Activated T-helper 9 cell treated with anti-CD3 and anti-CD28 coated beads, Interleukin-2, amount 50 U/mL, for 16 hours (primary cell): Measurements from ENCODE around the gene CAPN14.

Source experiments
- DNase-seq: peaks from one replicate; pipeline ENCODE4 v3.0.0-alpha.2; 2020; ENCODE audit warnings: low read depth

CAPN14 gene, protein sequence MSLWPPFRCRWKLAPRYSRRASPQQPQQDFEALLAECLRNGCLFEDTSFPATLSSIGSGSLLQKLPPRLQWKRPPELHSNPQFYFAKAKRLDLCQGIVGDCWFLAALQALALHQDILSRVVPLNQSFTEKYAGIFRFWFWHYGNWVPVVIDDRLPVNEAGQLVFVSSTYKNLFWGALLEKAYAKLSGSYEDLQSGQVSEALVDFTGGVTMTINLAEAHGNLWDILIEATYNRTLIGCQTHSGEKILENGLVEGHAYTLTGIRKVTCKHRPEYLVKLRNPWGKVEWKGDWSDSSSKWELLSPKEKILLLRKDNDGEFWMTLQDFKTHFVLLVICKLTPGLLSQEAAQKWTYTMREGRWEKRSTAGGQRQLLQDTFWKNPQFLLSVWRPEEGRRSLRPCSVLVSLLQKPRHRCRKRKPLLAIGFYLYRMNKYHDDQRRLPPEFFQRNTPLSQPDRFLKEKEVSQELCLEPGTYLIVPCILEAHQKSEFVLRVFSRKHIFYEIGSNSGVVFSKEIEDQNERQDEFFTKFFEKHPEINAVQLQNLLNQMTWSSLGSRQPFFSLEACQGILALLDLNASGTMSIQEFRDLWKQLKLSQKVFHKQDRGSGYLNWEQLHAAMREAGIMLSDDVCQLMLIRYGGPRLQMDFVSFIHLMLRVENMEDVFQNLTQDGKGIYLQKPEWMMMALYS

DNA sequence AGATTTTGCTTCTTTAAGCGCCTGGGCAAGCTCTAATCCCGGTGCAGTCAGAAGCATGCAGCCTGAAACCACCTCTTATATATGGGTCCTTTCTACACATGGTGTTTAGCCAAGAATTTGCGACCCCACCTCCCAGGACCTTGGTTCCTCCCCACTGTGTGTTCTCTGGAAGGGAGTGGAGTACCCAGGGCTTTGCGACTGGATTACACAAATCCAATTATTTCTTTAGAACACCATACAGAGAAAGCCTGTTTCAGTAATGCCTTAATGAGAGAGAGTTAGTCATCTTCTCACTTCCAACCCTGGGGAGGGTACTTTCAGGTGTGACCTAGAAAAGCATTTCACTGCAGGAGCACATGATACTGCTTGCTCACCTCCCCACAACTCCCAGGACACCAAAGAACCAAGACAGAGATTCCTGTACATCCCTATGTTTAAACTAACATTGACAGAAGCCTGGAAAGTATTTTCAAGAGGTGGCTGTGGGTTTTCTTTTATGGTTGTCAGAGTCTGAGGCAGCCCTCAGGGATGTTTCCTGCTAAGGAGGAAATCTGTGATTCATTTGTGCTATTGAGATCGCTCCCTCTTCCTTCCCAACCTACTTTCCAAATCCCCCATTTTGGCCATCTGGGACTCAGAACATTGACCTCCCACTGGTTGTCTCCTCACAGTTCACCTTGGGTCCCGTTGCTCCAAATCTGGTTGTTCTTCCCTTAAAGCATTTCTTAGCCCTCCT lies at the start of gene CAPN14:
TSS of gene CAPN14 (minus strand) at position 51 of the 736 bp plus-strand sequence. CDS start 12,068 bp downstream, outside the sequence.
- DNase-seq = no peak

DNA sequence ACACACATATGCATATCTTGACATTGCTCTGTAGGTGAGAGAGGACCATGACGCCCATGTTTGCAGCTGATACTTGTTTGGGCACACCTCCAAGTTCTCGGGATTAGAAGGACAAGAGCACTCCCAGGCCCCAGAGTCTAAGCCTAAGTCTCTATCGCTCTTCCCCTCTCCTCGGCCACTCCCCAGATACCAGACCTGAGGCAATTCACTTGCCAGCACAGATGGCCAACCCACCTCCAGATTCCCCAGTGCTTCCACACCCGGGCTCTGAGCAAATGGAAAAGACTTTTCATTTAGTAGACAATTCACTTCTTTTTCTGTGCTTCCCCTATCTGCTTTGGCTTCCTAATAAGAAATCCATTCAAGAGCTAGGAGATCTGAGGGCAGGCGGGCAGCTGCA lies 49.5 kb upstream of the CAPN14 start:
- no peak for DNase-seq

DNA sequence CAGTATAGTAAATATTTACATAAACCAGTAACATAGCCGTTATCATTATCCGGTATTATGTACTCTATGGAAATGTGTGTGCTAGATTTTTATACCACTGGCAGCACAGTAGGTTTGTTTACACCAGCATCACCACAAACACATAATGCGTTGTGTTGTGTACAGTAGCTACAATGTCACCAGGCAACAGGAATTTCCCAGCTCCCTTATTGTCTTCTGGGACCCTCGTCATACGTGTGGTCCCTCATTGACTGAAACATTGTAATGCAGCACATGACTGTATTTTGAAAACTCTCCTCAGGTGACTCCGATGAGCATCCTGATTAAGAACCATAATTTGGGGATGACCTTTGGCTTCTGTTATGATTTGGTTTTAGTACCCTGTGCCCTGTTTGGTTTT lies 47.9 kb upstream of the CAPN14 start:
- no peak for DNase-seq

DNA sequence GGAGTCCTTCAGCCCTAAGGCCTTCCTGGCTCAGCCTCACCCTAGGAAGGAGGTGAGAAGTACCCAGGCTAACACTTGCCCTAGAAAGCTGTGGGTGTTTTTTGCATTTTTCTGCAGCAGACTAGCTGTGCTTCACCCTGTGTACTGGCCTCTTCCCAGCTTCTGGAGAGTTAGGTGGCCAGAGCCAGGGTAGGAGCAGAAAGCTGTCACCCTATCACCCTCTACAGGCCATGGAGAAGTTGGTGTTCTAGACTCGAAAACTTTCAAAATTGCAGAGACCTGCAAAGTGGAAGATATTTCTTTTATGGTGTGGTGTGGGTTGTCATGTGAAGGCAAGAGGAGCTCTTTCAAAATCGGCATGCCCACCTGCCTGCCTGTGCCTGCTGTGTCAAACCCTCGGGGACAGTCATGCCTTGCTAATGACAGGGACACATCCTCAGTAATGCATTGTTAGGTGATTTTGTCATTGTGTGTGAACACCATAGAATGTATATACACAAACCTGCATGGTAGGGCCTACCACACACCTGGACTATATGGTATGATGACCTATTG lies 46.4 kb upstream of the CAPN14 start:
- DNase-seq = no peak

DNA sequence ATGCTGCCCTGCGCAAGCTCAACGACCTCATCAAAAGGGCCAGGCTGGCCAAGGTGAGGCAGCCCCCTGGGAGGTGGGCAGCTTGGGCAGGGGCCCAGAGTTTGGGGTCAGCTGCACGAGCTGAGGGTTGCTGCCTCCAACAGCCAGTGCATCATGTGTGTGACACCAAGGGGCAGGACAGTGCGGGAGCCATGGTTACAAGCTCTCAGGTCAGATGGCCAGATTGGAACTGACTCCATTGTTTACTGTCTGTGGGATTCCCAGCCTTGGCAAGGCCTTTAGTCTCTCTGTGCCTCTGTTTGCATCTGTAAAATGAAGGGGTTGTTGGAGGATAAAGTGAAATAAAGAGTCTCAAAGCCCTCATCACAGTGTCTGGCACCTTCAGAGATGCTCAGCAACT lies 43.6 kb upstream of the CAPN14 start:
- DNase-seq = no peak

DNA sequence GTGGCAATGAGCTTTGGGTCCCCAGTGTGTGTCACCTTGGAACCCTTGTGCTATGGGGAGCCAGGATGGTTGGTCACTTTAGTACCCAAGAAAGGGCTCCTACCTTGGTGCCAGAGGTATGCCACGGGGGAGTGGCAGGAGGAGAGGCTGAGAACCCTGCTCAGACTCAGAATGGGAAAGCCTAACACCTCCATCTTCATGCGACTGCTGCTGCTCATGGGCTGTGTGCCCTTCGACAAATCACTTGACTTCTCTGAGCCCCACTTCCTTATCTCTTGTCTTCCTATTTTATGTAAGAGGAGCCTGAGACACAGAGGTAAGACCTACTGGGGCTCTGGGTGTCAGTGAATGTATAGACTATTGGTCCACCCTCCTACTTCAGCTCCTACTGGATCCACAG lies 41.8 kb upstream of the CAPN14 start:
- no peak for DNase-seq

DNA sequence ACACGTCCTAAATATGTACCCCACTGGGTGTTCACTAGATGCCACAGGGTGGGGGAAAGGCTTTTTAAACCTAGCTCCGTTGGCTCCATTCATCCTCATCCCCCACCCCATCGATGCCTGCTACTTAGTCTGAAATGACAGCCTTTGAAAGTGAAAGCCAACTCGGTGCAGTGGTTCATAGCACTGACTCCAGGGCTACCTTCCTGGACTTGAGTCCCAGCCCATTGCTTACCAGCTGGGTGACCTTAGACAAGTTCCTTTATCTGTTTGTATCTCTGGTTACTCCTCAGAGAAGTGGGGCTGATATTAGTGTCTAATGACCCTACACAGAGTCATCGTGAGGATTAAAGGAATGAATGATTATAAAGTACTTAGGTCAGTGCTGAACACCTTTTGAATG lies 41.0 kb upstream of the CAPN14 start:
- no peak for DNase-seq

DNA sequence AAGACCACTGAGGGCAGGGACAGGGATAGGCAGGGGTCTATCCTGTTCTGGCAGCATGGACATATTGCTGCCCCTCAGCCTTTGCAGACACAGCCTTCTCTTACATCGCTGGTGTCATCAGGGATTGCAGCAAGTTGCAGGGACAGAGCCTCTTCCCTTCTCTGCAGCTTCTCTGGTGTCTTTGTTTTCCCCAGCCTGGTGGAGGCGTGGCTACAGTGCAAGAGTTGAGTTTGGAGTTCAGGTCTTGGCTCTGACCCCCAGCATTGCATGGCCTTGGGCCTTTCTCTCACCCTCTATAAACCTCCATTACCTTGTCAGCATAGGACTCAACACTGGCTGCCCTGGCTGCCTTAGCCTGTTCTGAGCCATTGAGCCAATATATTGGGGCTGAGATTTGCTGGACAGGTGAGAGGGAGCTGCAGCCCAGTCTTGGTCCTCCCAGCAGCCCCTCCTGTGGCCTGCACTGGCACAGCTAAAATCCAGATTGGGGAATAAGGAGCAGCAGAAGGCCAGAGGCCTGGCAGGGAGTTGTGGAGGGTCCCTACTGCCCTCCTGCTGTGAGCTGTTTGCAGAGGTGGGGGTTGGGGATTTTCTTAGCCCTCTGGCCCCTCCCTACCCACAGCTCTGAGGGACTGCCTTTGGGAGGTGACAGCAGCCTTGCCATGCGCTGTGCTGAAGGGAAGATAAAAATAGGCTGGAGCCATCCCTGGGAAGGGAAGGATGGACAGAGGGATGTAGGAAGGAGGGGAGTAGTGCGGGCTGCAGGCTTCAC lies 39.5 kb upstream of the CAPN14 start:
- no peak for DNase-seq

DNA sequence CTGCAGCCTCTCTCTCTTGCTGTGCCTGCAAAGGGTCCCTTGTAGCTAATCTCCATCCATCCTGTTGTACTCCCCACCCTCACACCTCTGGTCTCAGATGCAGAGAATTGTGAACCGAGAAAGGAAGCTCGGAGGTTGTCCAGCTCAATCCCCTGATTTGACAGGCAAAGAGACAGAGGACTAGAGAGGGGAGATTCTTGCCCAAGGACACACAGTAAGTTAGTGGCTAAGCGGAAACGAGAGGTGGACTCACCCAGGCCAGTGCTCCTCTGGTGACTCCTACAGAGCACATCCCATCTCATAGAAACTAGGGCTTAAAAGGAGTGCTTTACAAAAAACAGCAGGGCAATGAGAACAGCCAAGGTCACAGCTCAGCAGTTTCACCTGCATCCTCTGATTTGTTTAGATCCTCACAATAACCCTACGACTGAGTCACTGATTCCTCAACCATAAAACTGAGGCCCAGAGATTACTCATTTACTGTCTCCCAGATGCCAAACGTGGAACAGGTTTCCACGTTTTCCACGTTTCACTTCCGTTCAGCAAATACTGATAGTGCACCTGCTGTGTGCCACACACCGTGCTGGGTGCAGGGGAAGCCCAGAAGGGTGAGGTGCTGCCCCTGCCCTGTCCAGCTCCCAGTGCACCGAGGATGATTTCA lies 38.7 kb upstream of the CAPN14 start:
- DNase-seq = no peak

DNA sequence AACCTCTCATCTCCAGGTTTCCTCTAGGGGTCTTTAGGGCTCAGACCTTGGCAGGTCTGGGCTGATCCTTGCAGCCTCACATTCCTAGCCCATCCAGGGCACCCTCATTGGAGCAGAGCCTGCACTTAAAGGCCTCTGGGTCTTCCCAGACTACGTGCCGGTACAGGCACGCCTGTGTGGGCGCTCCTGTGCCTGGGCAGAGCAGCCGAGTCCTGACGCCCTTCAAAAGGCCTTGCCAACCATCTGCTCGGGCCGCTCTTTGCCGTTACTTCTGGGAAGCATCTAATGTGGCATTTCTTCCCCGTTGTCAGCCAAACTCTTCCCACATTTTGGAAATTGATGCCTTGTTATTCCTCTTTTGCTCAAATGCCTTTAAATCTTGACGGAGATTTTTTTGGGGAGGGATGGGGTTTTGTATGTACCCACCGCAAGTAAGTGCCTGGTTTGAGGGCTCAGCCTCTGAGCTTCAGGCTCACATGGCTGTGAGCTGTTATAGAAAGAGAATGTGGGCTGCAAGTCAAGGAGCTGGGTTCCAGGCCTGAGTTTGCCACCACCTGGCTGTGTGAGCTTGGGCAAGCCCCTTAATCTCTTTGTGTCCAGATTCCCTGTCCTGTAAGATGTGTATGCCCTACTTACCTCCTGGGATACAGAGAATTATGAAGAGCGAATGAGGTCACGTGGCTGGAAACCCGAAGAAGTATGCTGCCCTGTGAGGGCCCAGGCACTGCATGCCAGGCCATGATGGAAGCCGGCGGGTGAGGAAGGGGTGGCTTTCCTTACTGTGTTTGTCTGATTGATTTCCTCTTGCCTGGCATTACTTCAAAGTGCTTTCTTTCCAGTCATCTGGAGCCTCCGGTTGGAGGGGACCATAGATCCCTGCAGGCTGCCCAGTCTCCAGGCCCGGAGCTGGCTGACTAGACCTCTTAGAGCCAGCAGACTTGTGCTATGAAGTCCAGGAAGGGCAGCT lies 37.2 kb upstream of the CAPN14 start:
- DNase-seq = no peak

DNA sequence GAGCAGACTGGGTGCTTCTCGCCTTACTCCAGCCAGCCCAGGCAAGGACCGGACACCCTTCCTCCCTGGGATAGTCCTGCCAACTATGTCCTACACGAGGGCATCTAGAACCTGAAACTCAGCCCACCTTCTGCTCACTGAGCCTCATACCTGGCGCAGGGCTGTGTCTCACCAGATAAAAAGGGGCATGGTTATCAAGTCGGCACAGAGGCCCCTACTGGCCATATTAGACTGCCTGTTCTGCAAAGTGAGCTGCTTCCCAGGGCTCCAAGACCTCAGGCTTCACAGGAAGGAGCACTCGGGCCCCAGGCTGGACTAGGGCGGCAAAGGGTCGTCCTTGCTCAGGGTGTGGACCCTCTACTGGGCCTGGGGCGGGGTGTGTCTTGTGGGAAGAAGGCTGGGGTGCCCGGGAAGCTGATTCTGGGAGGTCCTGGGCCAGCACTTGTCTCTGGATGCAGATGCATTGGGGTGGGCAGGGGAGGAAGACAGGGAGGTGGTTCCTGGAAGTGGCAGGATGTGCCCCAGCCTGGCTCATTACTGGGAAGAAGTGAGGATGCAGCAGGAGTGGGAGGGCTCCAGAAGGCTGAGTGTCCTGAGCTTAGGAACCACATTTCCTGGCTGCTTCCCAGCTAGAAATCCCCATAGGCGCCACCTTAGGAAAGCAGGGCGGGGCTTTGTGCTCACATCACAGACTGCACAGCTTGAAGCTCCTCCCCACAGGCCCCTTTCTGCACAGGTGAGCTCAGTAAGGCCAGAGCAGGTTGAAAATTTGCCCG lies 36.2 kb upstream of the CAPN14 start:
- DNase-seq = no peak

DNA sequence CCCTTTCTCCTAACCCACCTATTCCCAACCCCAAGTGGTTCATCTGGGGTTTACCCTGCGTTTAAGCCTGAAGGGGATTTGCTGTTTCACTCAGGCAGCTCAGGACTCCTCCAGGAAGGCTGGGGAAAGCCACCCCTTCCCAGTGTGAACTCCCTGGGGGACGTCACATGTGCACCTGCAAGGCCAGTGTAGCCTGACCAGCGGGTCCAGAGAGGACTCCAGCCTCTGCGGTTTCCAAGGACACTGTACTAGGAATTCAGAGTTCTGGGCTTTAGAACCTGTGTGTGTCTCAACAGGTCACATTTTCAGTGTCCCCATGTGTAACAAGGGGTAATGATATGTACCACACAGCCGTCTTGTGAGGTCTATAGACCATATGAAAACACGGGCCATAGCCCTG lies 34.5 kb upstream of the CAPN14 start:
- DNase-seq = no peak

DNA sequence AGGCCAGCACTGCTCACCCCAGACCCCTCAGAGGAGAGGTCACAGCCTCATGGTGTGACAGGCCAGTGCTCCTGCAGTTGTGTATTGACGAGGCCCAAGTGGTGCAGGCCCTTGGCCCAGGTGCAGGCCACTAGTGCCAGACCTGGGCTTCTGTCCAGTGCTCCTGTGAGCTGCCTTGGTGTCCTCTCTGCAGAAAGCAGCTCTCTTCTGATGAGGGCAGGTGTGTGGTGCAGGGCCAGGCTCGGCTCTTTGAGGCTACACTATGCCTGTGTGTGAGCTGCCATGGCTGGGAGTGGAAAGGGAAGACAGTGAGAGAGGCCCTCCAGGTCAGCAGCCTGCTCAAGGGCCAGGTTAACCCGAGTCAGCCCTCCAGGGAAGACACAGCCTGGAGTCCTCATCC lies 33.7 kb upstream of the CAPN14 start:
- no peak for DNase-seq

DNA sequence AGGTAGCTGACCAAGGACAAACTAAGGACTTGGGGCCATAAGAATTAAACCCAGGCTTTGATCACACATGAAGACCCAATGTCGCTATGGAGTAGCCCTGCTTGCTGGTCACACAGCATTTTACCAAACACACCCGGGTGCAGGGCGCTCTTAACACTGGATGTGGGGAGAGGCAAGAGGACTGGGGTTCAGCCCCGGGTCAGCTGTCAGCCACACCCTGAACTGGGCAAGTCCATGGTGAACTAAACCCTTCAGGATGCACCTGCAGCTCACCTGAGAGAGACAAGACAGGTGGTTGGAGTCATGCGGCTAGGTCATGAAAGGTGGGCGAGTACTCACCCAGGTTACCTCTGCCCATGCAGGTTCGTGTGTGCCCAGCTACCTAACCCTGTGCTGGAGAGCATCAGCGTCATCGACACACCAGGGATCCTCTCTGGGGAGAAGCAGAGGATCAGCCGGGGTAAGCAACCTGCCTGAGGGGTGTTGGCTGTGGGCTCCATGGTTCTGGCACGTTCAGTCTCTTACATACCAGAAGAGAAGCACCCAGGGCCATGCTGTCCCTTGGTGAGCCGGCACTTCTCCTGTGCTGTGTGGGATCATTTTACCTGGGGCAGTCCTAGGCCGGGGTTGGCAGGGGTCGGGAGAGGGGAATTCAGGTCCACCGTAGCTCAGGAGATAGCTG lies 31.8 kb upstream of the CAPN14 start:
- no peak for DNase-seq

DNA sequence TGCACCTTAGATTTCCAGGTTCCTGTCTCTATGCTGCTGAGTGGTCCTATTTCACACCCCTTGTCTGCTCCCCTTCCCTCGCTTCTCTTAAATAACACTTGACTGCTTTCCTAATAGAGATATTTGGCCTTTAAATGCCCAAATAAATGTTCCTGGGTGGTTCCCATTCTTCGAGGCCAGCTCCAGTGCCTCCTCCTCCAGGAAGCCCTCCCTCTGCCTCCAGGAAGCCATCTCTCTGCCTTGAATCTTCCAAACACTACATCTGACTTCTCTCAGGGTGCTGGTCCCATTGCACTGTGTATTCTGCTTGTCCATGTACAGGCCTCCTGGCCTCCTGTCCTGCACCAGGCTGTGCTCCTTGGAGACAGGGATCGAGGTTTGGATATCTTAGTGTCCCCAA lies 30.8 kb upstream of the CAPN14 start:
- no peak for DNase-seq

DNA sequence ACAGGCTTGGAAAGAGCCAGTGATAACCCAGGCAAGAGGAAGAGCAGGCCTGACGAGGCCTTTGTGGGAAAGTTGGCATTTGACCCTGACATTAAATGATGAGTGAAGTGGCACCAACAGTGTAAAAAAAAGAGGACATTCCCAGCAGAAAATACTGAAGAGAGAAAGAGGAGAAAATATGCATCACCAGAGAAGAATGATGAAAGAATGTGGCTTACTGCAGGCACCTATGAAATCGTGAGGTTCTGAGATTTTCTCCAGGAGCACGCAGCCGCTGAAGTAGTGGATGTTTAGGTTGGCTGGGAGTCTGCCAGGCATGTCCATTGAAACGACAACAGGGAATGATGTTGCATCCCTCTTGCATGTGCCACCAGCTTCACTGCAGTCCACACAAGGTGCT lies 30.4 kb upstream of the CAPN14 start:
- no peak for DNase-seq

DNA sequence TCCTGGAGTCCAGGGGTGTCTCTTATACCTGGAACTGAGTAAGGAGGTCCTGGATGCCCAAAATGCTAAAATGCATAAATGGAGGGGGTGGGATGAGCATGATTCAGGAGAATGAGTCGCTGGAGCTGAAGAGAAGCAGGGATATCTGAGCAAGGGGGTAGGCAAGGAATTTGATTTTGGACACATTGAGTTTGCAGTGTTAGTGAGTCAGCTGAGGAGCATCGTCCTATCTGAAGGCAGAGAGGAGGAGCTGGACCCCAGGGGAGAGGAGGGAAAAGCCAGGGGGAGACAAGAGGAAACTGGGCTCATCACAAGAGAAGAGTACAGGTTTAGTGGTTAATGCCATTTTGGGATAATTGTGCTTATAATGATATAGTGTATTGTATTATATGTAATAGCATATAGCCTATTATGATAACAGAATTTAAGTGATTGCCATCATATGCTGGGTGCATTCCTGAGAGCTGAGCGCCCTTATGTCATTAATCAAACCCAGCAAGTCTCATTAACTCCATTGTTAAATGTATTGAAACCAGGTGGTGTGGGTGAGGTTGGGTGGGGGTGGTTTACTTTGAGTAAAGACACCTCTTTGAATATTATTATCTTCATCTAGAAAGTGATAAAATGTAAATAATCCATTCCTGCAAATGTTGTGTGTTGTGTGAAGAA lies 29.0 kb upstream of the CAPN14 start:
- DNase-seq = no peak

DNA sequence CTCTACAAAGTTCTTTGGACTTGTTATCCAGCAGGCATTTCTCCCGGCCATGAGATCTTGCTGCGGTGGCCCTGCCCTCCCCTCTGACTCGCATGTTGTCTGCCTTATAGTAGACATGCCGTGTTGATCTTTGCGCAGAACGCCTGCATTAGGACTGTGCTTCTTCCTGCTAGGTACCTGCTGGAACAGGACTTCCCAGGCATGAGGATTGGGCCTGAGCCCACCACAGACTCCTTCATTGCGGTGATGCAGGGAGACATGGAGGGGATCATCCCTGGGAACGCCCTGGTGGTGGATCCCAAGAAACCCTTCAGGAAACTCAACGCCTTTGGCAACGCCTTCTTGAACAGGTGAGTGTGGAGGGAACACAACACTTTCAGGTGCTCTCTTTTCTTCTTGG lies 26.8 kb upstream of the CAPN14 start:
- no peak for DNase-seq
